ENCODE measurements around the gene CT45A3.
"Not testable (repeated sequence)": the region's sequence is repeated elsewhere in the genome, so short reads cannot be mapped to it uniquely, and the experiment has no call there.

The CT45A3 gene, protein sequence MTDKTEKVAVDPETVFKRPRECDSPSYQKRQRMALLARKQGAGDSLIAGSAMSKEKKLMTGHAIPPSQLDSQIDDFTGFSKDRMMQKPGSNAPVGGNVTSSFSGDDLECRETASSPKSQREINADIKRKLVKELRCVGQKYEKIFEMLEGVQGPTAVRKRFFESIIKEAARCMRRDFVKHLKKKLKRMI

DNA sequence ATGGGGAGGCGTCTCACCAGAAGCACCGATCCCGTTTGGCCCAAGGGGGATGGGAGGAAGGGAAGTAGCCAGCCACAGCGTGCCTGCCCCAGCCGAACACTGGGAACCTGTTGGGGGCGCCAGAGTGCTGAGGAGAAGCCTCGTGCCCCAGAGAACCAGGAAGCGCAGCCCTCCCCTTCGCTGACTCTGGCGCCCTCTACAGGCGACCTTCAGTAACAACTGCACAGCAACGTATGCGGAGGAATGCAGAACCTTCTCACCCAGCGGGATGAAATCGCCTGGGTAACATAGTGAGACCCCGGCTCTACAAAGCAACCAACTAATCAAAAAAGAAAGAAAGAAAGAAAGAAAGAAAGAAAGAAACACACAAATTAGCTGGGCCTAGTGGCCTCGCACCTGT is at the start of gene CT45A3:
Gene CT45A3 (minus strand): TSS at position 101 of the 400 bp plus-strand sequence. CDS start 3,747 bp downstream, outside the sequence.
- not testable (repeated sequence) for DNase-seq

DNA sequence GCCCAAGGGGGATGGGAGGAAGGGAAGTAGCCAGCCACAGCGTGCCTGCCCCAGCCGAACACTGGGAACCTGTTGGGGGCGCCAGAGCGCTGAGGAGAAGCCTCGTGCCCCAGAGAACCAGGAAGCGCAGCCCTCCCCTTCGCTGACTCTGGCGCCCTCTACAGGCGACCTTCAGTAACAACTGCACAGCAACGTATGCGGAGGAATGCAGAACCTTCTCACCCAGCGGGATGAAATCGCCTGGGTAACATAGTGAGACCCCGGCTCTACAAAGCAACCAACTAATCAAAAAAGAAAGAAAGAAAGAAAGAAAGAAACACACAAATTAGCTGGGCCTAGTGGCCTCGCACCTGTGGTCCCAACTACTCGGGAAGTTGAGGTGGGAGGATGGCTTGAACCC is 34.7 kb upstream of the CT45A3 start, which contains the start of gene CT45A6:
Gene CT45A6 (minus strand): TSS at position 101 of the 400 bp plus-strand sequence. CDS start 3,794 bp downstream, outside the sequence.
- DNase-seq: not testable (repeated sequence)

DNA sequence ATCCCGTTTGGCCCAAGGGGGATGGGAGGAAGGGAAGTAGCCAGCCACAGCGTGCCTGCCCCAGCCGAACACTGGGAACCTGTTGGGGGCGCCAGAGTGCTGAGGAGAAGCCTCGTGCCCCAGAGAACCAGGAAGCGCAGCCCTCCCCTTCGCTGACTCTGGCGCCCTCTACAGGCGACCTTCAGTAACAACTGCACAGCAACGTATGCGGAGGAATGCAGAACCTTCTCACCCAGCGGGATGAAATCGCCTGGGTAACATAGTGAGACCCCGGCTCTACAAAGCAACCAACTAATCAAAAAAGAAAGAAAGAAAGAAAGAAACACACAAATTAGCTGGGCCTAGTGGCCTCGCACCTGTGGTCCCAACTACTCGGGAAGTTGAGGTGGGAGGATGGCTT is 17.4 kb upstream of the CT45A3 start, which contains the start of gene CT45A5:
Gene CT45A5 (minus strand): TSS at position 101 of the 400 bp plus-strand sequence. CDS start 3,774 bp downstream, outside the sequence.
- not testable (repeated sequence) for DNase-seq

DNA sequence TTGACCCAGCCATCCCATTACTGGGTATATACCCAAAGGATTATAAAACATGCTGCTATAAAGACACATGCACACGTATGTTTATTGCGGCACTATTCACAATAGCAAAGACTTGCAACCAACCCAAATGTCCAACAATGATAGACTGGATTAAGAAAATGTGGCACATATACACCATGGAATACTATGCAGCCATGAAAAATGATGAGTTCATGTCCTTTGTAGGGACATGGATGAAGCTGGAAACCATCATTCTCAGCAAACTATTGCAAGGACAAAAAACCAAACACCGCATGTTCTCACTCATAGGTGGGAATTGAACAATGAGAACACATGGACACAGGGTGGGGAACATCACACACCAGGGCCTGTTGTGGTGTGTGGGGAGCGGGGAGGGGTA is 23.3 kb downstream of the CT45A3 start:
- DNase-seq: not testable (repeated sequence)

DNA sequence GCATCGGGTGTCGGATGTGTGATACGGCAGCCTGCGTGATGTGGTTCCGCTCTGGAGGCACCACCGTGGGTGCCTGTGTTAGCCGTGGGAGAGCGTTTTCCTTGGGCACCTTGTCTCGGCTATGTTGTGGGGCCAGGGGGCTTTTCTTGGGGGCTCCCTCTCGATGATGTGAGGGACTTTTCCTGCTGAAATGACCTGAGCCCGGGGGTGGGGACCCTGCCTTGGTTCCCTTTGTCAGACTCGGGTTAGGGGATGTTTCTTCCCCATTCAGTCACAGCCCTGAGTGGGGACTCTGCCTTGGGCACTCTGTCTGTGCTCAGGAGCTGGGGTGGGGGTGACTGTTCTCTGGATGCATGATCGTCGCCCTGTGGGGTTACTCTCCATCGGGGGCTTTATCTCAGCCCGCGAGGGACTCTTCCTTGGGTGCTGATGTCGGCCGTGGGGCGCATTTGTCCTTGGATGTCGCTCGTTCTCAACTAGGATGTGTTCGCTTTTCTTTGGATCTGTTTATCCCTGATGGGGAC is 26.7 kb downstream of the CT45A3 start:
- no peak for DNase-seq

DNA sequence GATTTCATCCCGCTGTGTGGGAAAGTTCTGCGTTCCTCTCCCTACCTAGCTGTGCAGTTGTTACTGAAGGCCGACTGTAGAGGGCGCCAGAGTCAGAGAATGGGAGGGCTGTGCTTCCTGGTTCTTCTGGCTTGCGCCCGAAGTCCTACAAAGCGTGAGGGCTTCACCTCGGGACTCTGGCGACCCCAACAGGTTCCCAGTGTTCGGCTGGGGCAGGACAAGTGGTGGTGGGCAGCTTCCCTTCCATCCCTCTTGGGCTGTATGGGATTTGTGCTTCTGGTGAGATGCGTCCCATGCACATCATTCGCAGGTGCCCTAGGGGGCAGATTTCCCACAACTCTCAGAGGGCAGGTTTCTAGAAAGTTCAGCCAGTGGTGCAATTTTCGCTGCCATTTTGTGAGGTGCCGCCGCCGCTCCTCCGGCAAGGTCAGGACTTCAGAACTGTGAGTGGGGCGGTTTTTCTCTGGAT is 27.3 kb downstream of the CT45A3 start:
- peak; percentile 1 for DNase-seq

DNA sequence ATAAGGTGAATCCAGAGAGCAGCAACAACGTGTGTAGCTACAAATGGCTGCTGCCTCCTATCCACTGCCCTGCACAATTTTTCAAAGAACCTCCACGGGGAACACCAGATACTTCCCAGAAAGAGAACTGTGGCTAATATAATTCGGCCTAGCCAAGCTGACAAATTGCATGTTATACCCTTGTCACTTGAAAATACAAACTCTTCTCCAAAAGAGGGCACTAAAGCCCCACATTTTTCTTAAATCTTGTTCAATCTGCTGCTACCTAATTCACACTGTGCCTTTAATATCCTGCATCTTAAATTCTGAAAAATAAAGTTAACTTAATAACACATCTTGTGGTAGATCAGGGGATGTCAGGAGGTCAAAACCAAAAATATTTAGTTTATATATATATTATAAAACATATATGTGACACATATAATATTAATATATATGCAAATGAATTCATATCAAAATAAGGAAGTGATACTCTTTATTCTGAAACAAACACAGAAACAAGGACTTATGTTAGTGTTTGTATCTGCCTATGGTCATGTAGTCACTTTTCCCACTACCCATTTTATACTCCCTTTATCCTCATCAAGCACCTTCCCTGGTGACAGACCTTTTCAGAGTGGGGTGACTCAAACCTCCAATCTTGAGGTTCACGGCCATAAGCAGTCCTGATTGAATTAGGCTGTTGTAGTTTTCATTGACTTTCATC is 30.5 kb downstream of the CT45A3 start:
- peak; percentile 1 for DNase-seq

DNA sequence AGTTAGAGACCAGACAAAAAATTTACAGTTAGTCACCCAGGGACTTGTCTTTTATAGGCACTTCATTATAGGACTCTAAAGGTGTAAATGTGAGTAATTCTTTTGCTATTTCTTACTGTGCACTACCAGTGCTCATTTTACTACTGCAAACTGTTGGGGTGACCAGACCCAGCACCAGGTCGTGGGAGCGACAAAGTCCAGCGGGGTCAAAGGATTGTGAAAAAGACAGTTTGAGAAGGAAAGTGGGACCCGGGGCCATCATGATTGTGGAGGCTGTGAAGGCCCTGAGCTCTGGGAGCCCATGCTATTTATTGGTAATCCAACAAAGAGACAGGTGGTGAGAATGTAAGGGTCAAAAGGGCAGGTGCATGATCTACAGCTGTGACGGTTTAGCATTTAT is 33.3 kb downstream of the CT45A3 start:
- not testable (repeated sequence) for DNase-seq

DNA sequence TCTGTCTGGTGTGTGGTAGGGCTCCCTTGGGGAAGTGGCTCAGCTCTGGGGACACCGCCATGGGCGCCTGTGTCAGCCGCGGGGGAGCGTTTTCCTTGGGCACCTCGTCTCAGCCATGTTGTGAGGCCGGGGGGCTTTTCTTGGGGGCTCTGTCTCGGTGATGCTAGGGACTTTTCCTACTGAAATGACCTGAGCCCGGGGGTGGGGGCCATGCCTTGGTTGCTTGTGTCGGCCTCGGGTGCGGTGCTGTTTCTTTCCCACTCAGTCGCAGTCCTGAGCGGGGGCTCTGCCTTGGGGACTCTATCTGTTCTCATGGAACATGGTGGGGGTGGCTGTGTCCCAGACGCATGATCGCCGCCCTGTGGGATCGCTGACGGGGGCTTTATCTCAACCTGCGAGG is 54.2 kb downstream of the CT45A3 start:
- no peak for DNase-seq

DNA sequence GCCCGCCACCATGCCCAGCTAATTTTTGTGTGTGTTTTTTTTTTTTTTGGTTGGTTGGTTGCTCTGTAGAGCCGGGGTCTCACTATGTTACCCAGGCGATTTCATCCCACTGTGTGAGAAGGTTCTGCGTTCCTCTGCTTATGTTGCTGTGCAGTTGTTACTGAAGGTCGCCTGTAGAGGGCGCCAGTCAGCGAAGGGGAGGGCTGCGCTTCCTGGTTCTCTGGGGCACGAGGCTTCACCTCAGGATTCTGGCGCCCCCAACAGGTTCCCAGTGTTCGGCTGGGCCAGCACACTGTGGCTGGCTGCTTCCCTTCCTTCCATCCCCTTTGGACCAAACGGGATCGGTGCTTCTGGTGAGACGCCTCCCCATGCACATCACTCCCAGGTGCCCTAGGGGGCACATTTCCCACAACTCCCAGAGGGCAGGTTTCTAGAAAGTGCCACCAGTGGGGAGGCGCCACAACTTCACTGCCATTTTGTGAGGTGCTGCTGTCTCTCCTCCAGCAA is 54.8 kb downstream of the CT45A3 start, which contains the start of gene CT45A1:
Gene CT45A1 (plus strand): TSS at position 457 of the 507 bp plus-strand sequence. CDS start 5,302 bp downstream, outside the sequence.
- DNase-seq: not testable (repeated sequence)

Data from fibroblast of upper back skin (primary cell).